Measurements from ENCODE around the gene ACAP1. TPM values are rescaled to one million over a fixed set of nuclear protein-coding genes. Genes with fewer than 3 reads are reported as not detected.
A peak's percentile ranks its signal among the peaks of the same experiment; 100 is the strongest.
"Not testable (repeated sequence)": the region's sequence is repeated elsewhere in the genome, so short reads cannot be mapped to it uniquely, and the experiment has no call there.

Gene ACAP1
- total RNA-seq, 1 experiment from 2014 or later, result 0.19 TPM

DNA sequence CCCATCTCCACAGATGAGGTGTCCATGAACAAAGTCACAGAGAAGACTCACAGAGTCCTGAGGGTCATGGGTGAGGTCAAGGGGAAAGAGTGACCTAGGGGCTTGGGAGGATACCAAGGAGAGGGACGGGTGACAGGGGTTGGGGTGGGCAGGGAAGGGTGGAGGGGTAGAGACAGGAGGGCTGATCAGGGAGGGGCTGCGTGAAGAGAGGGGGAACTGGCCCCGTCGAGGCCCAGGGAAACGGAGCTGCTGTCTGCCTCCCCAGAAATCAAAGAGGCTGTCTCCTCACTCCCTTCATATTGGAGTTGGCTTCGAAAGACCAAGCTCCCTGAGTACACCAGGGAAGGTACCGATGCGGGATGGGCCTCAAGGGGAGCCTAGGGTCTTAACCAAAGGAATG lies 19.2 kb downstream of the ACAP1 start:
- DNase-seq (ENCODE audit: low spot score), result no peak

DNA sequence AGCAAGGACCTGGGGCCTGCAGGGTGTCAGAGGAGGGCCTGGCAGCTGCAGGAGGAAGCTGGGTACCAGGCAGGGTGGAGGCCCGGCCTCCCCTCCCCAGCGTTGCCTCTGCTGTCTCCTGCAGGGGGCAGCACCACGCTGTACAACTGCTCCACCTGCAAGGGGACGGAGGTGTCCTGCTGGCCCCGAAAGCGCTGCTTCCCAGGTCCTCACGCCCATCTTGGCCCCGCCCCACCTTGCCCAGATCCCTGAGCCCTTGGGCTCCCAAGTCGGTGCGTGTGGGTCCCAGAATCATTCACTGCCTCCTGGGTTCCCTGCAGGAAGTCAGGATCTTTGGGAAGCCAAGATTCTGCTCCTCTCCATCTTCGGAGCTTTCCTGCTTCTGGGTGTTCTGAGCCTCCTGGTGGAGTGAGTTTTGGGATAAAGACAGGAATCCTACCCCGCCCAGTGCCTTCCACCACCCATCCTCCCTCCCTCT lies 19.8 kb downstream of the ACAP1 start:
- peak; percentile 43 for DNase-seq (ENCODE audit: low spot score)

DNA sequence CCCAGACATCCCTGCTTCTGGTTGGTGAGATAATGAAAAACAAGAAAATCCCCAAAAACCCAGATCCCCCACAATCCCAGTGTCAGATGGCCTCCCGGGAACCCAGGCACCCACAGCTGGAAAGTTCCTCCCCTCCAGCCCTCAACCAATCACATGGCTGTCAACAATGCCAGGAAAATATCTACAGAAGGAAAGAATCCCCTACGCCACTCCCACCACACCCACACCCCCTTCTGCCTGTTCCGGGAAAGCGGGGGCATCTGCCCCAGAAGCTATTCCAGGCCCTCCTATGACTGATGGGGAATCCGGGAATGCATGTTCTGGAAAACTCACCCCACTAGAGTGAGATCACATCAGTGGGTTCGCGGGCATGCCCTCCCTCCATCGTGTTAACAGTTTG lies 20.4 kb downstream of the ACAP1 start:
- DNase-seq (ENCODE audit: low spot score), result no peak

DNA sequence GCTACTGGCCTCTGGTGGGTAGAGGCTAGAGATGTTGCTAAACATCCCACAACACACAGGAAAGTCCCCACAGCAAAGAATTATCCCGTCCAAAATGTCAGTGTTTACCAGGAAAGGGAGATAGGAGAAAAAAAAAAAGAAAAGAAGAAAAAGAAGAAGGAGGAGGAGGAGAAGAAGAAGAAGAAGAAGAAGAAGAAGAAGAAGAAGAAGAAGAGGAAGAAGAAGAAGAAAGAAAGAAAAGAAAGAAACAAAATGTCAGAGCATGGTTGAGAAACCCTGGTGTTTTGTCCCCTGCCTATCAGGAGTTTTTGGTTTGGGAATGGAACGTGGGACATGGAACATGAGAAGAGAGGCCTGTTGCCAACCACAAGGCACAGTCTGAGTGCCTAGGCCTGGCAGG lies 21.1 kb downstream of the ACAP1 start:
- no peak for DNase-seq (ENCODE audit: low spot score)

DNA sequence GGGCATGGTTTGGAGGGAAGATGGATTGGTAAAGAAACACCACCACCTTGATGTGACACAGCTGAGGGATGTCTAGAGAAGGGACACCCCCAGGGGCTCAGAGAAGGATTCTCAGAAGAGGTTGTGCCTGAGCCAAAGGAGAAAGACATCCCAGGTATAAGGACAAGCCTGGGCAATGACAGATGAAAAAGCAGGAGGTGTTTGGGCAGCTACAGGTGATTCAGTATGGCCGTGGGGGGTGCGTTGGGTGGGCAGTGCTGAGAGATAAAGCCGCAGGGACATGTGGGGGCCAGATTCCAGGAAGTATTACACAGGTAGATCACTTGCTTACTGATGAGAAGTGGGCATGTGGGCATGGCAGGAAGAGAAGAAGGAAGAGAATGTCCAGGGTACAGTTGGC lies 25.6 kb downstream of the ACAP1 start:
- no peak for DNase-seq (ENCODE audit: low spot score)

DNA sequence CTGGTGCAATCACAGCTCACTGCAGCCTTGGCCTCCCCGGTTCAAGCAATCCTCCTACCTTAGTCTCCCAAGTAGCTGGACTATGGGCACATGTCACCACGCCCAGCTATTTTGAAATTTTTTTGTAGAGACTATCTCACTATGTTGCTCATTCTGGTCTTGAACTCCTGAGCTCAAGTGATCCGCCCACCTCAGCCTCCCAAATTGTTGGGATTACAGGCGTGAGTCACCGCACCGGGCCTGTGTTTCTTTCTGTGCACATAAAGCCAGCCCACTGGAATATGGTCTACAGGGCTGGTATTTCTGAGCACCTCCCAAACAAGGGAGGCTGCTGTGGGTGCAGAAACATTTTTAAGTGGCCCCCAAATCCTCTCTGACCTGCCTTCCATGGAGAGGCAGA lies 27.0 kb downstream of the ACAP1 start:
- DNase-seq (ENCODE audit: low spot score), result no peak

DNA sequence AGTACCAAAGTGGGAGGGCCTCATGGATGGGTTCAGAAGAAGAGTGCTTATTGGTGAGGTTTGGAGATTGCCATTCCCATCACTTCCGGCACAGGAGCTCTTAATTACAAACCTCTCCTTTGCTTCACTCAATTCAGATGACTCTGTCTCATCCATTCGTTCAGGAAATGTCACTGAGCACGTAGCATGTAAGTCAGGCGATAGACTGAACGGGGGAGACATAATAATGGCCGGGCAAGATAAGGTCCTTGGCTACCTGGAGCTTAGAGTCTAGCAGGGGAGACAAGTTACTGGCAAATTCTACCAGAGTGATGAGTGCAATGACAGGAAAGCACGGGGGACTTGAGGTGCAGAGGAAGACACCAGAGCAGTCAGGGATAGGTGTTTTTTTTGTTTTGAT lies 29.6 kb downstream of the ACAP1 start:
- DNase-seq (ENCODE audit: low spot score), result not testable (repeated sequence)

DNA sequence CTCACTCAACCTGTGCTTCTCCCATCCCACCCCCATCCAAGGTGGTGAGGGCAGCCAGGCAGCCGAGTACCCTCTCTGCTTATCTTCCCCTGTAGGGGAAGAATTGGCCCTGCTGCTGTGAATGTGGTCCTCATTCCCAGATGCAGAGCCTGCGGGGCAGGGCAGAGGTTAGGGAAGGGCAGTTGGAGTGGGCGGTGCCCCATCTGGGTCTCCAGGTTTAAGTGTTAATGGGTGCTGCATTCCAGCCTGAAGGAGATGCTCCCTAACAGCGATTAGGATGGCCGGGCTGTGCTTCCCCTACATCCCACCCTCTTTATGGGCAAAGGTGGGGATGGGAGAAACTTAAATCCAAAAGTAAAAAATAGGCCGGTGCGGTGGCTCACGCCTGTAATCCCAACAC lies 30.8 kb downstream of the ACAP1 start:
- DNase-seq (ENCODE audit: low spot score), result no peak

DNA sequence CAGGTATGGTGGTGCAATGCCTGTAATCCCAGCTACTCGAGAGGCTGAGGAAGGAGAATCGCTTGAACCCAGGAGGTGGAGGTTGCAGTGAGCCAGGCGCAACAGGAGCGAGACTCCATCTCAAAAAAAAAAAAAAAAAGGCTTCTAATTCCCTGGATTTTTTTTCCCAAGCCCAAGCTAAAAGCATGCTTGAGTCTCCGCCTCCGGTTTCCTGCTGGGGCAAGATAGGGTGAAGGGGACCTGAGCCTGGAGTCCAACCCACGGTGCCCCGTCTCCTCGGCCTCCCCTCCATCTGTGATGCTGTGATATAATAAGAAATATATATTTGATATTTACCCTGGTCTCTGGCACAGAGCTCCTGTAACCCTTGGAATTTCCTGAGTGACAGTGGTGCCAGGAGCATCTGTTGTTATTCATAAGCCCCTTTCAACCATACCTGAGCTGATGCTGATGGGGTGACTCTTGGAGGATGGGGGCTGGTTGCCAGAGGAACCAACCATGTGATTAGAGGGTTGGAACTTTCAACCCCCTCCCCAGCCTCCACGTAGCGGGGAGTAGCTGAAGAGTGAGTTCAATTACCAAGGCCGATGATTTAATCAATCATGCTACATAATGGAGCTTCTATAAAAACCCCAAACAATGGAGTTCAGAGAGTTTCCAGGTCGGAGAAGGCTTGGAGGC lies 31.7 kb downstream of the ACAP1 start:
- DNase-seq (ENCODE audit: low spot score), result no peak

DNA sequence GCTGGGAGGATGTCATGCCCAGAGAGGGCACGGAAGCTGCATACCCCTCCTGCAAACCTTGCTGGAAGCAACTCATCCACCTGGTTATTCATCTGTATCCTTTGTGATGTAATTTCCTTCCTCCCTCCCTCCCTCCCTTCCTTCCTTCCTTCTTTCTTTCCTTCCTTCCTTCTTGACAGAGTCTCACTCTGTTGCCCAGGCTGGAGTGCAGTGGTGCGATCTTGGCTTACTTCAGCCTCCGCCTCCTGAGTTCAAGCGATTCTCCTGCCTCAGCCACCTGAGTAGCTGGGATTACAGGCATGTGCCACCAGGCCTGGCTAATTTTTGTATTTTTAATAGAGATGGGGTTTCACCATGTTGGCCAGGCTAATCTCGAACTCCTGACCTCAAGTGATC lies 32.3 kb downstream of the ACAP1 start:
- DNase-seq (ENCODE audit: low spot score), result not testable (repeated sequence)

DNA sequence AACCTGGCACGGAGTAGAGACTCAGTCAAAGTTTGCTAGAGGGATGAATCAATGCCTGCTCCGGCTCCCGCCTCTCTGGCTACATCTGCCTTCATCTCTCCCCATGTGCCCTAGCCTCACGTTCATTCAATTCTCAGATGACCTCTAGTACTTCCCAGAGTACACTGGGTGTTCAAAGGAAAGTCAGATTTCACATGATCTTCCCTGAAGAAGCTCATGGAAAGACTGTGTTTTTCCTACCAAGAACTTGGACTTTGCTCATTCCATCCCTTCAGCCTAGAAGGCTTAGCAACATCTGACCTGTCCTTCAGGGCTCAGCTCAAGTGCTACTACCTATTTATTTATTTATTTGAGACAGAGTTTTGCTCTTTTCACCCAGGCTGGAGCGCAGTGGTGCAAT lies 33.5 kb downstream of the ACAP1 start:
- DNase-seq (ENCODE audit: low spot score), result no peak

DNA sequence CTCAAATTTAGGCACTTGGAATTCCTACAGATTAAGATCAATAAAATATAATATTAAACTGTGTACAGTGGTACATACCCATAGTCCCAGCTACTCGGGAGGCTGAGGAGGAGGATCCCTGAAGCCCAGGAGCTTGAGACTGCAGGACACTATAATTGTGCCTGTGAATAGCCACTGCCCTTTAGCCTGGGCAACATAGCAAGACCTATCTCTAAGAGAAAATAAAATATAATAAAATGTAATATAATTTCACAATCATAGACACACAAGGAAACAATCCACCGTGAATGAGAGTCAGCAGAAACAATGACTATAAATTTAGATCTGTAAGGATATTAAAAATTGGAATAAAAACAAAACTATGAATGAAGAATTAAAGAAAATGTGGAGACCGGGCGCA lies 34.5 kb downstream of the ACAP1 start:
- no peak for DNase-seq (ENCODE audit: low spot score)

DNA sequence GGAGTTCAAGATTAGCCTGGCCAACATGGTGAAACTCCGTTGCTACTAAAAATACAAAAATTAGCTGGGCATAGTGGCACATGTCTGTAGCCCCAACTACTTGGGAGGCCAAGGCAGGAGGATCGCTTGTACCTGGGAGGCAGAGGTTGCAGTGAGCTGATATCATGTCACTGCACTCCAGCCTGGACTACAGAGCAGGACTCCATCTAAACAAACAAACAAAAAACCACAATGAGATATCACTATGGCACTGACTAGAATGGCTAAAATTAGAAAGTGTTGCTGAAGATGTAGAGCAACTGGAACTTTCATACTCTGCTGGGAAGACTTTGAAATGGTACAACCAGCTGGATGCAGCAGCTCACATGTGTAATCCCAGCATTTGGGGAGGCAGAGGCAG lies 38.0 kb downstream of the ACAP1 start:
- no peak for DNase-seq (ENCODE audit: low spot score)

DNA sequence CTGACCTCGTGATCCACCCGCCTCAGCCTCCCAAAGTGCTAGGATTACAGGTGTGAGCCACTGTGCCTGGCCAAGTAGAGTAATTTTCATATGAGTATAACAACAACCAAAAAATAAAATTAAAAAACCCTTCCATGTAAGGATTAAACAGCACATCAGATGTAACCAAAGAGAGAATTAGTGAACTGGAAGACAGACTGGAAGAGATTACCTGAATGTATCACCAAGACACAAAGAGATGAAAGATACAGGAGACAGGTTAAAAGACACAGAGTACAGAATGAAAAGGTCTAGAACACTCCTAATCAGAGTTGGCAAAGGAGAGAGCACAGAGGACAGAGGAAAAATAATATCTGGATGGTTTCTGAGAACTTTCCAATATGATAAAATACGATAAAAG lies 42.8 kb downstream of the ACAP1 start:
- no peak for DNase-seq (ENCODE audit: low spot score)

DNA sequence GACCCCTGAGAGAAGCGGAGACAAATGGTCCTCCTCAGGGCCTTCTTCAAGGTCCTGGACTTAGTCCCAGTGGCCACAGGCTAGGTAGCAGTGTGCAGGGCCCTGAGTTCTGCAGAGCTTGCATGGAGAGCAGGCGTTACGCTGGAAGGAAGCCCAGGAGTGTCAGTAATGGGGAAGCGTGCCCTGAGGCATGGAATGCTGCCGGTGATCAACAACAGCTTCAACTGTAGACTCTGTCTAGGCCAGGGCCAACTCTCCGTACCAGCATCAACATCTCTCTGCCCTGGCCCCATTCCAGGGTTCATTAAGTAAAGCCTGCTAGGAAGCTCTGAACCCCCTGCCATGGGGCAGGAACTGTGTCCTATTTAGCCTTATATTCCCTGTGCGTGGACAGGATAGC lies 44.0 kb downstream of the ACAP1 start:
- DNase-seq (ENCODE audit: low spot score), result no peak

DNA sequence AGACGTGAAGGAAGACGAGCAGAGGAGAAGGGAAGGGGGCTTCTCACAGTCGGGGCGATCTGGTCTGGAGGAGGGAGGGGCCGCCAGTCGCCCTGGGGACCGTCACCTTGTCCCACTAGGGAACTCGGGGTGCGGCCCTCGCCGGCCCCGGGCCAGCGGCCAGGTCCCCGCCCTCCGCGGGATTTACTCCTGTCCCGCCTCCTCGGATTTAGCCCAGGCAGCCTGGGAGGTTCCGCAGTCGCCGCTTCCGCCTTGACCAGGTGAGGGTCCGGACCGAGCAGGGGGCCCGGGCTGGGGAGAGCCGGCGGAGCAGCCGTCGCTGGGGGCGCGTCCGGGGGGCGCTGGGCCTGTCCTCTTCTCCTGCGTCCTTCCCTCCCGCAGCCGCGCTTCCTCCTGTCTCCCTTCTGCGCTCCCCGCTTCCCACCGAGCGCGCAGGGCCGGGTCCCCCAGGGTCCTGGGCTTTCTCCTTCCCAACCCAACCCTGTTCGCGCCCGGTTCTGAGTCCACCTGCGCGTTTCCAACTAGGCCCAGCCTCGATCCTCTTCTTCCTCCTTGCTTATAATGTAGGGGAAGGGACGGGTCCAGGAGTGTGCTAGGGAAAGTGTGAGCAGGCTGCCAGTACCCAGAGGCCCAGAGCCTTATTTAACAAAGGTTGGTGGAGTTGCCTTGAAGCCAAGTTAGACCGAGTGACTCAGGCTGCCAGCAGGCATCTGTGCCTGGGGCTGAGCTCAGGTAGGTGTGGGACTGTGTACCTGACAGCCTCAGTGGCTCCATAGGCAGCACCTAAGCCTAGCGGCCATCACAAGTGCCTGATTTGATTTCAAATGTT lies 44.7 kb downstream of the ACAP1 start, which contains the start of gene TNK1:
Gene TNK1, plus strand, starts transcription at position 235 of the 829 bp plus-strand sequence. CDS start 1,838 bp downstream, outside the sequence.
- no peak for DNase-seq (ENCODE audit: low spot score)

DNA sequence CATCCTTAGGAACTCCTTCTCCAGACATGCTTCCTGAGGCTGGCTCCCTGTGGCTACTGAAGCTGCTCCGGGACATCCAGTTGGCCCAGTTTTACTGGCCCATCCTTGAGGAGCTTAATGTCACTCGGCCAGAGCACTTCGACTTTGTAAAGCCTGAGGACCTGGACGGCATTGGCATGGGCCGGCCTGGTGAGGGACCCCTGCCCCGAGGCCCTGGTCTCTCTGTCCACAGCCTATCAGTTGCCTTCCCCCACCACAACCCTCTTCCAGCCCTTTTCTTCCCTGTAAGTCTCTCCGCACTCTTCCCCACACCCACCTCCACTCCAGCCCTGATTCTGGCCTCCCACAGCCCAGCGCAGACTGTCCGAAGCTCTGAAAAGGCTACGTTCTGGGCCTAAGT lies 46.6 kb downstream of the ACAP1 start:
- DNase-seq (ENCODE audit: low spot score), result no peak

DNA sequence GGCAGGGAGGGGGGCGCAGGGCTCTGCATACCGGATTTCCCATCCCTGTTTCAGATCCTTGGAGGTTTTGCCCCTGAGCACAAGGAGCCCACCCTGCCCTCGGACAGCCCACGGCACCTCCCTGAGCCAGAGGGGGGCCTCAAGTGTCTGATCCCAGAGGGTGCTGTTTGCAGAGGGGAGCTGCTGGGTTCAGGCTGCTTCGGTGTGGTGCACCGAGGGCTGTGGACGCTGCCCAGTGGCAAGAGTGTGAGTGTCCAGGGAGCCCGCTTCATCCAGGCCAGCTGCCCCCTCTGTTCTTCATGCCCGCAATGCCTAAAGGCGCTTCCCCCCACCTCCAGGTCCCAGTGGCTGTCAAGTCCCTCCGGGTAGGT lies 47.0 kb downstream of the ACAP1 start:
- DNase-seq (ENCODE audit: low spot score), result no peak

DNA sequence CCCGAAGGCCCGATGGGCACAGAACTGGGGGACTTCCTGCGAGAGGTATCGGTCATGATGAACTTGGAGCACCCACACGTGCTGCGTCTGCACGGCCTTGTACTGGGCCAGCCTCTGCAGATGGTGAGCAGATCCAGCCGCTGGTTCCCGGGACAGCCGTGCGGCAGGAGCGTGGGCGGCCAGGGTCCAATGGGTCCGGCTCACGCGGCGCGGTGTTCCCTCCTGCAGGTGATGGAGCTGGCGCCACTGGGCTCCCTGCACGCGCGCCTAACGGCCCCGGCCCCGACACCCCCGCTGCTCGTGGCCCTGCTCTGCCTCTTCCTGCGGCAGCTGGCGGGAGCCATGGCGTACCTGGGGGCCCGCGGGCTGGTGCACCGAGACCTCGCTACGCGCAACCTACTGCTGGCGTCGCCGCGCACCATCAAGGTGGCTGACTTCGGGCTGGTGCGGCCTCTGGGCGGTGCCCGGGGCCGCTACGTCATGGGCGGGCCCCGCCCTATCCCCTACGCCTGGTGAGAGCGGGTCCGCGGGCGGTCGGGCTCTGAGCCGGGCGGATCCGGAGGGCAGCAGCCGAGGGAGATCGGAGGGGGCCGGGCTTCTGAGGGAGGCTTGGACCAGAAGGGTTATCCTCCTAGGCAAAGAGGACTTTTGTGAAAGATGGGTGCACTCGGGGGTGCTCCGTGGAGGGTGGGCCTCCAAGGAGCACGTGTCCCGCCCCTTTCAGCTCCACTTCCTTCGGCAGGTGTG lies 47.6 kb downstream of the ACAP1 start:
- no peak for DNase-seq (ENCODE audit: low spot score)

DNA sequence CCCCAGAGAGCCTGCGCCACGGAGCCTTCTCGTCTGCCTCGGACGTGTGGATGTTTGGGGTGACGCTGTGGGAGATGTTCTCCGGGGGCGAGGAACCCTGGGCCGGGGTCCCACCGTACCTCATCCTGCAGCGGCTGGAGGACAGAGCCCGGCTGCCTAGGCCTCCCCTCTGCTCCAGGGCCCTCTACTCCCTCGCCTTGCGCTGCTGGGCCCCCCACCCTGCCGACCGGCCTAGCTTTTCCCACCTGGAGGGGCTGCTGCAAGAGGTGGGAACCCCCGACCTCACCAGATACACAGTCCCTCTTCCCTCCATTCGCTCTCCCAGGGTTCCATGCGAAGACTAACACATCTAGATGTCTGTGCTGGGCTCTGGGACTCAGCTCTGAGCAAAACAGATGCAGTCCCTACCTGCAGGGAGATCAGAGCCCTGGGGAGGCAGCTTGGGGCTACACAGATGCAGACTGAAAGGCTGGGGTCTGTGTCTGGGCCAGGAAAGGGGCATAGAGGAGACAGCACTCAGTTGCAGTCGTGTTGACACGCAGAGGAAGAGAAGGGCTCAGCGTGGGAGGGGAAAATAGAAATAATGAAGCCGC lies 48.3 kb downstream of the ACAP1 start:
- DNase-seq (ENCODE audit: low spot score), result no peak

DNA sequence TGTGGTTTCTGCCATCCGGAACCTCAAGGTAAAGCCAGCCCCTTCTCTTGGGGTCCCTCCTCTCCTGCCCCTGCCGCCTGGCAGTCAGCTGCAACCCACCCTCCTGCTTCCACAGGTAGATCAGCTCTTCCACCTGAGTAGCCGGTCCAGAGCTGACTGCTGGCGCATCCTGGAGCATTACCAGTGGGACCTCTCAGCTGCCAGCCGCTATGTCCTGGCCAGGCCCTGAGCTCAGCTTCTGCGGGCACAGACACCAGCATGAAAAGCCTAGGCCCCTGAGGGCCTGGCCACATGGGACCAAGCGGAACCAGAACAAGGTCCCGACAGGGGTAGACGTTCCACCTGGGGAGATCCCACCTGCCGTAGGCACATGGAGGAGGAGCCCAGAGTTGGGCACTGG lies 52.5 kb downstream of the ACAP1 start:
- DNase-seq (ENCODE audit: low spot score), result no peak

All from H4 (cell line).